ENCODE data around the gene DOCK1.

Gene DOCK1

DNA sequence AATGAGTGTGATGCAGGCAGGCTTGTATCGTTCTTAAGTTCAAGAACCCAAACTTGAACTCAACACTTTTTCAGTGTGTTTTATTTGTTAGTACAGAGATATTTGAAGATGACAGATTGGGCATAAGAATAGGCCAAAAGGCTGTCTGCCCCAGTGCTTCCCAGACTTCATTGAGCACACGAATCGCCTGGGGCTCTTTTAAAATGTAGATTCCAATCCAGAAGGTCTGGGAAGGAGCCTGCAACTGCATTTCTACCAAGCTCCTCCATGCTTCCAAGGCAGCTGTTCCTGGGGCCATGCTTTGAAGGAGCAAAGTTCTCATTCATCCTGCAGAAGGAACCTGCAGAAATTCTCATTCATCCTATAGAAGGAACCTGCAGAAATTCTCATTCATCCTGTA, 405.7 kb downstream of the DOCK1 start:
- Histone ChIP-seq H3K27me3 (ENCODE audit: insufficient read depth, low read length) (no peaks in the 10 kb centered on the region), H3K36me3 (ENCODE audit: insufficient read depth, low read depth, low read length) (no peaks in the 10 kb centered on the region), H3K9ac (ENCODE audit: low read depth, low read length) (no peak overlapping the region), H3K4me3 (ENCODE audit: low read length) (no peak overlapping the region), H3K27ac (ENCODE audit: low read length) (no peak overlapping the region), H3K4me1 (ENCODE audit: insufficient read depth, low read length) (peaks cover 10% of the 10 kb centered on the region; the same call in 1 of the 2 replicates), H3K9me3 (ENCODE audit: insufficient read depth, low read depth, low read length) (no peaks in the 10 kb centered on the region)

DNA sequence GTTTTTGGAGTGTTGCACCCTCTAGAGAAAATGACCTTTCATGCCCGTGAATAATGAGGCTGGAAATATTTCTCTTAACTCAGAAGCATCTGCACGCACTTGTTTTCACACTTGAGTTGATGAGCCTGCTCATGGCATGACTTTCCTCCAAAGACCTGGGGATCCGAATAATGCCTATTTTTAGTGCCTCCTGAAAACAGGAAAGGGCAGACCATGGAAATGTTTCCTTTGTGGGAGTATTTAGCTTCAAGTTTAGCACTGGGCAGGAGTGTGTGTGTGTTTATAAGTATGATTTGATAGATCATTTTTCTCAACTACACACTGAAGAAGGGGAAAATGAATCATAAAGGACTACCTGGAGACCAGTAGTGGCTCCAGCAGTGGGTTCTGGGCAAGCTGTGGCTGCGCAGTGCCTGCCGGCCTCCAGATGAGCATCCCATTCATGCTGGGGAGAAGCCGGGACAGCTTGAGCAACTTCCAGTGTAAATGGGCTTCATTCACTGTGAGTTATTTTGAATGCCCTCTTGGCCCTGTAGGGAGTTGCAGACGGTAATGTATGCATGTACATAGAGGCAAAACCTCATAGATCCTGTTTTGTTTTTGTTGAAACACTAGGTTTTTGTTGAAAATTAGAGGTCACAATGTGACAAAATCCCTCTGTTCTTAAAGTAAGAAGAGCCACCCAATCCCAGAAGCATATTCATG, 408.9 kb downstream of the DOCK1 start:
- Histone ChIP-seq H3K4me1 (ENCODE audit: insufficient read depth, low read length) (peaks cover 10% of the 10 kb centered on the region; the same call in 1 of the 2 replicates), H3K27ac (ENCODE audit: low read length) (no peak overlapping the region), H3K9ac (ENCODE audit: low read depth, low read length) (no peak overlapping the region), H3K36me3 (ENCODE audit: insufficient read depth, low read depth, low read length) (no peaks in the 10 kb centered on the region), H3K9me3 (ENCODE audit: insufficient read depth, low read depth, low read length) (no peaks in the 10 kb centered on the region), H3K27me3 (ENCODE audit: insufficient read depth, low read length) (no peaks in the 10 kb centered on the region), H3K4me3 (ENCODE audit: low read length) (no peak overlapping the region)

DNA sequence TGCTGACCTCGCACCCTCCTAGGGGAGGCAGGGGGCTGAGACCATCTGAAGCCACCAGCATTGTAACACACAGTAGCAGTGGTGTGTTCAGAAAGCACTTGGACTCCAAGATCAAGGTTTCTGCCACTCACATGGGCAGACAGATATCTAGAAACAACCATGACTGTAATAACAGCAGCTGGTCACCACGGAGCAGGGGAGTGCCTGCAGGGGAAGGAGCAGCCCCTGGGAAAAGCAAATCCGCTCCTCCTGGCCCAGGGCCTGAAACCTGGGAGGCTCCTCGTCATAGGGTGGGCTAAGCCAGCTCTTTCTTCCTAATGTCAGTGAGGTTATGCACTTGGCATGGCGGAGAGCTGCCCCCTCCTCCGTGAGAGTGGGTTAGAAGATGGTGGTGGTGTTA, 409.6 kb downstream of the DOCK1 start:
- Histone ChIP-seq H3K27ac (ENCODE audit: low read length) (no peak overlapping the region), H3K27me3 (ENCODE audit: insufficient read depth, low read length) (no peaks in the 10 kb centered on the region), H3K4me1 (ENCODE audit: insufficient read depth, low read length) (peaks cover 10% of the 10 kb centered on the region; the same call in 1 of the 2 replicates), H3K9ac (ENCODE audit: low read depth, low read length) (no peak overlapping the region), H3K36me3 (ENCODE audit: insufficient read depth, low read depth, low read length) (no peaks in the 10 kb centered on the region), H3K9me3 (ENCODE audit: insufficient read depth, low read depth, low read length) (no peaks in the 10 kb centered on the region), H3K4me3 (ENCODE audit: low read length) (no peak overlapping the region)

DNA sequence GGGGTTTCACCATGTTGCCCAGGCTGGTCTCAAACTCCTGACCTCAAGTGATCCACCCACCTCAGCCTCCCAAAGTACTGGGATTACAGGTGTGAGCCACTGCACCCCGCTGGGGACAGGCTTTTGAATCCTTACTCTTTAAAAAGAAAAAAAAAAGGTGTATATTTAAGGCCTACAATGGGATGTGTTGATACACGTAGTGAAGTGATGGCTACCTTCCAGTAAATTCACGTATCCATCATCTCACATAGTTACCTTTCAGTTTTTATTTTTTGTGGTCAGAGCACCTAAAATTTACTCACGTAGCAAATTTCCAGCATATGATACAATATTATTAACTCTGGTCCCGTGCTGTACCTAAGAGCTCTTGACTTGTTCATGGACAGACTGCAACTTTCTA, 410.7 kb downstream of the DOCK1 start:
- Histone ChIP-seq H3K27me3 (ENCODE audit: insufficient read depth, low read length) (no peaks in the 10 kb centered on the region), H3K36me3 (ENCODE audit: insufficient read depth, low read depth, low read length) (no peaks in the 10 kb centered on the region), H3K4me3 (ENCODE audit: low read length) (no peak overlapping the region), H3K4me1 (ENCODE audit: insufficient read depth, low read length) (peaks cover 6% of the 10 kb centered on the region; the same call in 1 of the 2 replicates), H3K27ac (ENCODE audit: low read length) (no peak overlapping the region), H3K9me3 (ENCODE audit: insufficient read depth, low read depth, low read length) (no peaks in the 10 kb centered on the region), H3K9ac (ENCODE audit: low read depth, low read length) (no peak overlapping the region)

DNA sequence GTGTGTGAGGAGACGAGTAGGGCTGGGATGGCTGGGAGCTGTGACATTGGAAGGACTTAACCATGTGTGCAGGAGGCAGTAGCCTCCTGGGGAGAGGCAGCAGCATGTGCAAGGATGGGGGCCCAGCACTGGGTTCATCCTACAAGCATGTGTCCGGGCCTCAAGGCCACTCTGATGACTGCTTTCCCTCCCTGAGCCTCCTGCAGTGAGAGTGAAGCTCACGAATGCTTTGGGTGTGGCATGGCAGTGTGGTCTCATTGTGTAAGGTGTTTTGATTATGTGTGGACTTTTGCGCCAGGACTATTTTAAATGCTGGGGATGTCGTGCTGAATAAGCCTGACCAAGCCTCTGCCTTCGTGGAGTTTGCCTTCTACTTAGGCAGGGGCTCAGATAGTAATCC, 413.2 kb downstream of the DOCK1 start:
- Histone ChIP-seq H3K27me3 (ENCODE audit: insufficient read depth, low read length) (no peaks in the 10 kb centered on the region), H3K36me3 (ENCODE audit: insufficient read depth, low read depth, low read length) (no peaks in the 10 kb centered on the region), H3K4me1 (ENCODE audit: insufficient read depth, low read length) (no peaks in the 10 kb centered on the region), H3K27ac (ENCODE audit: low read length) (no peak overlapping the region), H3K9ac (ENCODE audit: low read depth, low read length) (no peak overlapping the region), H3K4me3 (ENCODE audit: low read length) (no peak overlapping the region), H3K9me3 (ENCODE audit: insufficient read depth, low read depth, low read length) (no peaks in the 10 kb centered on the region)

DNA sequence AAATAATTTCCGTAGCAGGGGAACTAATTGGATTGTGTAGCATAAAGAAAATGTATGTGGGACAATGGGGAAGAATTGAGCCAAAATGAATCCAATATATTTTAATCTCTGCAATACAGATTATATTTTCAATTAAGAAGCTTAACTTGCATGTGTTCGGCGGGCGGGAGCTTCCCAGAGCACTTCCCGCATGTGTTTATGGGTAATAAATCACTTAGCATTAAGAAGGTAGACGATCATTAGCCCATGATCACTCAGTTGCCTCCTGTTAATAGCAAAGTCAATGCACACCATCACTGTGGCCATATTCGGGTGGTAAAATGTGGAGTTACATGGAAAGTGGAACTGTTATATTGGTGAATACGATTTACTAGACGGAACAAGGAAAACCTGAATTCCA, 414.0 kb downstream of the DOCK1 start:
- H3K36me3 ChIP-seq (ENCODE audit: insufficient read depth, low read depth, low read length), result no peaks in the 10 kb centered on the region
- H3K9ac ChIP-seq (ENCODE audit: low read depth, low read length), result no peak overlapping the region
- H3K27ac ChIP-seq (ENCODE audit: low read length), result no peak overlapping the region
- H3K4me3 ChIP-seq (ENCODE audit: low read length), result no peak overlapping the region
- H3K27me3 ChIP-seq (ENCODE audit: insufficient read depth, low read length), result no peaks in the 10 kb centered on the region
- no peaks in the 10 kb centered on the region for H3K4me1 ChIP-seq (ENCODE audit: insufficient read depth, low read length)
- H3K9me3 ChIP-seq (ENCODE audit: insufficient read depth, low read depth, low read length), result no peaks in the 10 kb centered on the region

DNA sequence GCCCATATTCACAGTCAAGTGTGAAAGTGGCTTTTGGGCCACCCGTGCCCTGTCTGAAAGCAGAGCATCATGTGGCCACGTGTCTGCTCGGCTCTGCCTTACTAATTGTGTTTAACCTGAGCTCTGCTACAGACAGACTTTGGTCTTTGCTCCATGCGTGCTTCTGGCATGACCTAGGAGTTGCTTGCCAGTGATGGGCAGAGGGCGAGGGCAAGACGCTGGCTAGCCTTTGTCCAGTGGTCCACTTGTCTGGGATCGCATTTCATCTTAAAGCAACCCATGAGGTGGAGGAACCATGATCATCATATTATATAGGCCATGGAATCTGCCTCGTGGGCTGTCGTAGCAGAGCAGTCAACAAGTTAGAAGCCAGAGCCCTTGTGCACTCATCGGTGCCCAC, 414.5 kb downstream of the DOCK1 start:
- no peak overlapping the region for H3K27ac ChIP-seq (ENCODE audit: low read length)
- H3K9ac ChIP-seq (ENCODE audit: low read depth, low read length), result no peak overlapping the region
- H3K9me3 ChIP-seq (ENCODE audit: insufficient read depth, low read depth, low read length), result no peaks in the 10 kb centered on the region
- no peaks in the 10 kb centered on the region for H3K4me1 ChIP-seq (ENCODE audit: insufficient read depth, low read length)
- no peaks in the 10 kb centered on the region for H3K36me3 ChIP-seq (ENCODE audit: insufficient read depth, low read depth, low read length)
- H3K27me3 ChIP-seq (ENCODE audit: insufficient read depth, low read length), result no peaks in the 10 kb centered on the region
- no peak overlapping the region for H3K4me3 ChIP-seq (ENCODE audit: low read length)

DNA sequence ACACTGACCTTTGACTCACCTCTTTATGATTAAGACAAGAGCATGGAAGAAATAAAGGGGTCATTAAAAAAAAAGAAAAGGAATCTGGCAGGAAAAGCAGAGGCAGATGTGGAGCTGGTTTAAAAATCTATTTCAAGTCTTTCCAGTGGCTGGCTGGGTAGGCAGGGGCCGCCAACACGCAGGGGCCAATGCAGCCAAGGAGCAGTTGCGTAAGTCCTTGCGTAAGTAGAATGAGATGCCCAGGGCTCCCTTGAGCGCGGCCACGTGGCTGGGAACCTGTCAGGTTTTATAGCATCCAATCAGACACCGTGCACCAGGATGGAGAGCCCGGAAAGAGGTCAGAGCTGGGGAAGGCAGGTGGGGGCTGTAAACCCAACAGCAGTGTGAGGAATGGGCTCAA, 414.9 kb downstream of the DOCK1 start:
- H3K36me3 ChIP-seq (ENCODE audit: insufficient read depth, low read depth, low read length), result no peaks in the 10 kb centered on the region
- H3K4me1 ChIP-seq (ENCODE audit: insufficient read depth, low read length), result no peaks in the 10 kb centered on the region
- no peak overlapping the region for H3K27ac ChIP-seq (ENCODE audit: low read length)
- no peak overlapping the region for H3K4me3 ChIP-seq (ENCODE audit: low read length)
- H3K27me3 ChIP-seq (ENCODE audit: insufficient read depth, low read length), result no peaks in the 10 kb centered on the region
- H3K9me3 ChIP-seq (ENCODE audit: insufficient read depth, low read depth, low read length), result no peaks in the 10 kb centered on the region
- H3K9ac ChIP-seq (ENCODE audit: low read depth, low read length), result no peak overlapping the region

DNA sequence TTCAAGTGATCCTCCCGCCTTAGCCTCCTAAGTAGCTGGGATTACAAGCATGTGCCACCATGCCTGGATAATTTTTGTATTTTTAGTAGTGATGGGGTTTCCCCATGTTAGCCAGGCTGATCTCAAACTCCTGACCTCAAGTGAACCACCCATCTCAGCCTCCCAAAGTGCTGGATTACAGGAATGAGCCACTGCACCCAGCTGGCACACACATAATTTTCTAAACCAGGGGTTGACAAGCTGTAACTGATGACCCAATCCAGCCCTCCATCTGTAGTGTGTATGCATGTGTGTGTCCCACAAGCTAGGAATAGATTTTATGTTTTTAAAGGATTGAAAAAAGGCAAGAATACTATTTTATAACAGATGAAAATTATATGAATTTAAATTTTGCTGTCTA, 417.1 kb downstream of the DOCK1 start:
- Histone ChIP-seq H3K27me3 (ENCODE audit: insufficient read depth, low read length) (no peaks in the 10 kb centered on the region), H3K4me1 (ENCODE audit: insufficient read depth, low read length) (no peaks in the 10 kb centered on the region), H3K36me3 (ENCODE audit: insufficient read depth, low read depth, low read length) (no peaks in the 10 kb centered on the region), H3K27ac (ENCODE audit: low read length) (no peak overlapping the region), H3K9ac (ENCODE audit: low read depth, low read length) (no peak overlapping the region), H3K9me3 (ENCODE audit: insufficient read depth, low read depth, low read length) (no peaks in the 10 kb centered on the region), H3K4me3 (ENCODE audit: low read length) (no peak overlapping the region)

DNA sequence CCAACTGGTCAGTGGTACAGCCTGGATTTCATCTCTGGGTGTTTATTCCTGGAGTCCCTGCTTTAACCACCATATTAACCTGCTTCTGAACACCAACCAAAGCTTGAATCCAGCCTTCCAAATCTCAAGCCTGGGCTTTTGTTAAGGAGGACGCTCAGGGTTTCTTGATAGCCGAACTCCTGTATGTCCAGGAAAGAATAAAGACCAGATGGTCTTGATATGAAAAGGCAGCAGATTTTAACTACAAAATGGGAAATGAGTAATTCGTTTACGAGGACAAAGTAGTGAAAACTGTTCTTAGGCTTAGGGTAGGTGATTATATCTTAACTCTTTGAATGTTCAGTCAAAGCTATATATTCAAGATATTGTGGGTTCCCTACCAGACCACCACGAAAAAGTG, 420.3 kb downstream of the DOCK1 start:
- no peaks in the 10 kb centered on the region for H3K4me1 ChIP-seq (ENCODE audit: insufficient read depth, low read length)
- H3K9me3 ChIP-seq (ENCODE audit: insufficient read depth, low read depth, low read length), result no peaks in the 10 kb centered on the region
- no peaks in the 10 kb centered on the region for H3K36me3 ChIP-seq (ENCODE audit: insufficient read depth, low read depth, low read length)
- H3K4me3 ChIP-seq (ENCODE audit: low read length), result no peak overlapping the region
- H3K27ac ChIP-seq (ENCODE audit: low read length), result no peak overlapping the region
- H3K9ac ChIP-seq (ENCODE audit: low read depth, low read length), result no peak overlapping the region
- H3K27me3 ChIP-seq (ENCODE audit: insufficient read depth, low read length), result no peaks in the 10 kb centered on the region

DNA sequence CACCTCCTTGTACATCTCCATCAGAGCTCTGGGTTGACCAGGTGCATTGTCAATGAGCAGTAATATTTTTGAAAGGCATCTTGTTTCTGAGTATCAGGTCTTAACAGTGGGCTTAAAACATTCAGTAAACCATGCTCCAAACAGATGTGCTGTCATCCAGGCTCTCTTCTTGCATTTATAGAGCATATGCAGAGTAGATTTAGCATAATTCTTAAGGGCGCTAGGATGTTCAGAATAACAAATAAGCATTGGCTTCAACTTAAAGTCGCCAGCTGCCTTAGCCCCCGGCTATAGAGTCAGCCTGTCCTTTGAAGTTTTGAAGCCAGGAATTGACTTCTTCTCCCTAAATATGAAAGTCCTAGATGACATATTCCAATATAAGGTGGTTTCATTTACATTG, 421.7 kb downstream of the DOCK1 start:
- no peaks in the 10 kb centered on the region for H3K4me1 ChIP-seq (ENCODE audit: insufficient read depth, low read length)
- no peak overlapping the region for H3K9ac ChIP-seq (ENCODE audit: low read depth, low read length)

DNA sequence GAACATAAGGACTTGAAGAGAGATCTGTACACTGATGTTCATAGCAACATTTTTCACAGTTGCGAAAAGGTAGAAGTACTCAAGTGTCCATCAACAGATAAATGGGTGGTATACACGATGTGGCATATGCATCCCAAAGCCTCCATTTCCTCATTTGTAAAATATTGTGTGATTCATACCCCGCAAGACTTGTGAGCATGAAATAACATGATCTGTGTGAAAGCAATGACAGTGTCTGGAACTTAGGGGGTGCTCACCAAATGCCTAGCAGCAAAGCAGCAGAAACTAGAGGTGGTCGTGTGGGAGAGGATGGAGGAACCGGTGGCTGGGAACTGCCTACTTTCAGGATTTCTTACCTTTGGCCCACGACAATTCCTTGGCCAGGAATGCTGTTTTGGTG, 426.5 kb downstream of the DOCK1 start:
- Histone ChIP-seq H3K27me3 (ENCODE audit: insufficient read depth, low read length) (no peaks in the 10 kb centered on the region), H3K4me3 (ENCODE audit: low read length) (no peak overlapping the region), H3K27ac (ENCODE audit: low read length) (no peak overlapping the region), H3K4me1 (ENCODE audit: insufficient read depth, low read length) (peaks cover 3% of the 10 kb centered on the region; the same call in 1 of the 2 replicates), H3K36me3 (ENCODE audit: insufficient read depth, low read depth, low read length) (no peaks in the 10 kb centered on the region), H3K9me3 (ENCODE audit: insufficient read depth, low read depth, low read length) (no peaks in the 10 kb centered on the region), H3K9ac (ENCODE audit: low read depth, low read length) (no peak overlapping the region)

More for the DNA sequence above, 421.7 kb downstream of the DOCK1 start:
- Histone ChIP-seq H3K4me3 (ENCODE audit: low read length) (no peak overlapping the region), H3K27ac (ENCODE audit: low read length) (no peak overlapping the region), H3K36me3 (ENCODE audit: insufficient read depth, low read depth, low read length) (no peaks in the 10 kb centered on the region), H3K27me3 (ENCODE audit: insufficient read depth, low read length) (no peaks in the 10 kb centered on the region), H3K9me3 (ENCODE audit: insufficient read depth, low read depth, low read length) (no peaks in the 10 kb centered on the region)

Measured in iPS-20b (cell line).